GM19023 (cell line): ENCODE measurements around the gene ADK.
"Not testable (repeated sequence)": the region's sequence is repeated elsewhere in the genome, so short reads cannot be mapped to it uniquely, and the experiment has no call there.

Experiments
- ATAC-seq: cut with Tn5 transposase; IDR thresholded peaks from one replicate; pipeline ENCODE4 v1.9.1; 2021; ENCODE audit warnings: mild to moderate bottlenecking, moderate library complexity; ENCODE audit not compliant: unreplicated experiment

The ADK gene

GRCh38 chr10:74140553-74140952, 10.5 kb upstream of the ADK start:
- no peak for ATAC-seq

- no peak for ATAC-seq
Observed at GRCh38 chr10:74145133-74145532, 5.9 kb upstream of the ADK start.

- not testable (repeated sequence) for ATAC-seq
Observed at GRCh38 chr10:74146980-74147379, 4.0 kb upstream of the ADK start.

- peak; percentile 39 for ATAC-seq
Observed at GRCh38 chr10:74150204-74150989, 624 bp upstream of the ADK start, which contains the start of gene AP3M1. Gene AP3M1 (minus strand): TSS chr10:74150828. CDS start chr10:74138379, 12,449 bp downstream.

GRCh38 chr10:74151879-74152722, 1.1 kb downstream of the ADK start:
- no peak for ATAC-seq

GRCh38 chr10:74153123-74153522, 2.1 kb downstream of the ADK start:
- no peak for ATAC-seq

GRCh38 chr10:74153676-74154075, 2.7 kb downstream of the ADK start:
- ATAC-seq, result no peak

- ATAC-seq, result no peak
Observed at GRCh38 chr10:74156919-74157289, 5.9 kb downstream of the ADK start.

- ATAC-seq, result no peak
Observed at GRCh38 chr10:74160013-74160412, 9.0 kb downstream of the ADK start.

GRCh38 chr10:74163319-74164068, 12.5 kb downstream of the ADK start:
- ATAC-seq, result no peak

- ATAC-seq, result no peak
Observed at GRCh38 chr10:74164716-74165529, 13.9 kb downstream of the ADK start.

GRCh38 chr10:74165530-74165901, 14.5 kb downstream of the ADK start:
- no peak for ATAC-seq

GRCh38 chr10:74167443-74167842, 16.4 kb downstream of the ADK start:
- no peak for ATAC-seq

GRCh38 chr10:74171625-74172024, 20.6 kb downstream of the ADK start:
- ATAC-seq, result no peak

- ATAC-seq, result no peak
Observed at GRCh38 chr10:74174521-74174920, 23.5 kb downstream of the ADK start.

- no peak for ATAC-seq
Observed at GRCh38 chr10:74175510-74176379, 24.7 kb downstream of the ADK start.

GRCh38 chr10:74176380-74177139, 25.5 kb downstream of the ADK start:
- peak; percentile 92 for ATAC-seq

GRCh38 chr10:74177140-74177677, 26.2 kb downstream of the ADK start:
- ATAC-seq, result no peak
